ENCODE results near the gene CLEC4D.
A peak's percentile ranks its signal among the peaks of the same experiment; 100 is the strongest.

The CLEC4D gene

GRCh38 chr12:8547645-8548044 lies 34.3 kb downstream of the CLEC4D start:
- no peak for DNase-seq (ENCODE audit: low read depth)
- TF ChIP-seq, protein P1, sequence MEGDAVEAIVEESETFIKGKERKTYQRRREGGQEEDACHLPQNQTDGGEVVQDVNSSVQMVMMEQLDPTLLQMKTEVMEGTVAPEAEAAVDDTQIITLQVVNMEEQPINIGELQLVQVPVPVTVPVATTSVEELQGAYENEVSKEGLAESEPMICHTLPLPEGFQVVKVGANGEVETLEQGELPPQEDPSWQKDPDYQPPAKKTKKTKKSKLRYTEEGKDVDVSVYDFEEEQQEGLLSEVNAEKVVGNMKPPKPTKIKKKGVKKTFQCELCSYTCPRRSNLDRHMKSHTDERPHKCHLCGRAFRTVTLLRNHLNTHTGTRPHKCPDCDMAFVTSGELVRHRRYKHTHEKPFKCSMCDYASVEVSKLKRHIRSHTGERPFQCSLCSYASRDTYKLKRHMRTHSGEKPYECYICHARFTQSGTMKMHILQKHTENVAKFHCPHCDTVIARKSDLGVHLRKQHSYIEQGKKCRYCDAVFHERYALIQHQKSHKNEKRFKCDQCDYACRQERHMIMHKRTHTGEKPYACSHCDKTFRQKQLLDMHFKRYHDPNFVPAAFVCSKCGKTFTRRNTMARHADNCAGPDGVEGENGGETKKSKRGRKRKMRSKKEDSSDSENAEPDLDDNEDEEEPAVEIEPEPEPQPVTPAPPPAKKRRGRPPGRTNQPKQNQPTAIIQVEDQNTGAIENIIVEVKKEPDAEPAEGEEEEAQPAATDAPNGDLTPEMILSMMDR (IDR thresholded peaks at IDR 0.05; ENCODE audit: insufficient read depth, low read depth, low read length, missing control alignments): no peak
- no peak overlapping the region for H3K4me3 ChIP-seq (ENCODE audit: low read length)

DNA sequence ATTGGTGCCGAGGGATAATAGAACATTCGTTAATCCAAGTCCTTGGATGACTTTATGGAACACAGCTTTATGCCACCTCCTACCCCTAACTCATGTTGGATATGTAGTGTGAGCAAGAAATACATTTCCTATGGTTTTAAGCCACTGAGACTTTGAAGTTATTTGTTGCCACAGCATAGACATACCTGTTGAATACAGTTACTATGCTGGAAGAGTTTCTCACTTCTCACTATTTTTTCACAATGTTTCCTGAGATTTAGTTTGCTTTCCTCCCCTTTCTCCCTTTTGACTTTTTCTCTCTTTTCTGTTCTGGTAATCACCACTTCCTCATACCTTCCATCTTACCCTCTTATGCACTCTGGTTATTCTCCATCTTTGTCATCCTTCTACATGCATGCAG lies 34.9 kb downstream of the CLEC4D start:
- TF ChIP-seq, protein P1 (IDR thresholded peaks at IDR 0.05; ENCODE audit: insufficient read depth, low read depth, low read length, missing control alignments): no peak
- DNase-seq (ENCODE audit: low read depth): no peak
- H3K4me3 ChIP-seq (ENCODE audit: low read length): no peak overlapping the region

DNA sequence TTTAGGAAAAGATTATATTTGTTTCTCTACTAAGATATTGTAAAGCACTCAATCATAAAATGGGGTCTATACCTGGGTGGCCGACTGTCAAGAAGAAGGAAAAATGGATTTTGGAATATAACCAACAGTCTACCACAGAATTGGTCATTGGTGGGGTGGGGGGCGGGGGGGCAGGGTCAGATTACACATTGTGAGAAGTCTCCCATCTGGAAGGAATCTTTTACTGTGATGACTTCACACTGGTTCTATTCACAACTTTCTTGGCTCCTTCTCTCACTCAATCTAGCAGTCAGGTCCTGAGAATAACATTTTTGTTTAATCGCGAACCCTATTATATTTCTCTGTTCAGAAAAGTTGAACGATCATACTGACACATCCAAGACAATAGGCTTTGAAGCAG lies 36.1 kb downstream of the CLEC4D start:
- DNase-seq (ENCODE audit: low read depth): no peak
- H3K4me3 ChIP-seq (ENCODE audit: low read length): no peak overlapping the region
- TF ChIP-seq, protein P1 (IDR thresholded peaks at IDR 0.05; ENCODE audit: insufficient read depth, low read depth, low read length, missing control alignments): no peak

DNA sequence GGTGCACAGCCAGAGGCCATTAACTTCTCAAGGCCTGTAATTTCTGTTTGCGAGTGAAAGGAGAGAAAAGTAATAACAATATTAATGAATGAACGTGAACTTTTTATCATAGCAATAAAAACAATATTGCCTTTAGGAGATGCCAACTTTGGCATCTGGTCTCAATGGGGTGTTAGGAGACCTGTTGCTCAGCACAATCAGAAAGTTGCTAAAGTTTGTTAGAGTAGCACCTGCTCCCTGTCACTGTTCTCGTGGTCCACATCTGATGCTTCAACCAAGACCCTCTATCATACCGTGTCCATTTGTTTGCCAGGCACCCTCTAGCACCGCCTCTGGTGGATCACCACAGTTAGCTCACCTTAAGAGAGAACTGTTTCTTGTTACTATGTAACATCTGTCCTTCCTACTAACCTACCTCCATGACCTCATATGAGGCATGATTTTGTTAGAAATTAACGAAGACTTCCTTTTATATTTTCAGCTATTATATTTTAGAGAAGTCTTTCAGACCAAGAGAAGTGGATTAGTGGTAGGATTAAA lies 39.9 kb downstream of the CLEC4D start:
- TF ChIP-seq, protein P1 (IDR thresholded peaks at IDR 0.05; ENCODE audit: insufficient read depth, low read depth, low read length, missing control alignments): no peak
- no peak for DNase-seq (ENCODE audit: low read depth)
- no peak overlapping the region for H3K4me3 ChIP-seq (ENCODE audit: low read length)

DNA sequence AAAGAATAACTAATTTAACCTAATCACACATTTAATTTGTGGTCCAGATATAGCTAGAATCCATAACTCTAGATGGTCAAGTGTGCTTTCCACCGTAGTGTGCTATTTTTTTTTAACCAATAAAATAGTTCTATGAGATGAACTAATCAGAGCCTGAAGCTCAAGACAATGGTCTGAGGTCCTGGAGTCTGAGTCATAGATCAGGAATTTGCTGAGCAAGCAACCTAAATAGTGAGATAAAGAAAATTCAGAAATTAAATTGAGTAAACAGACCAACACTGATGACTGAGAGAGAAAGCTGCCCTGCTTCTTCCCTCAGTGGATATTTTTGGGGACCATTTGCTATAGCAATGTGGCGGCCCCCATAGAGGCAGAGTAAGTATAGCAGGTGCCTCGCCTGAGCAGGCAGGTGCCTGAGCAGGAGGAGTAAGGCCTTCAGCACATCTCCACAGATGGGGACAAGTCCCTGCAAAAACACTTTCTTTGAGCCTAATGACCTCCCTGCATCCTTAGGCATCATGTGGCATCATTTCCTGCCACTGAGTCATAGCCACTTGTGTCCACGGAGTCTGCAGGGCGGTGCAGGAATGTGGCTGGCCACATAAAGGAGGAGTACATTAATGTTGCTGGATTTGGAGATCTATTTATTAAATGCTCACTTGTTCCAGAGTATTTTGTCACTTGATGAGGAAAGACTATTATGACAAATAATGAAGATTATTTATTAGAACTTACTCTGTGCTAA lies 41.3 kb downstream of the CLEC4D start:
- H3K4me3 ChIP-seq (ENCODE audit: low read length): no peak overlapping the region
- peak; percentile 65 for DNase-seq (ENCODE audit: low read depth)
- TF ChIP-seq, protein P1 (IDR thresholded peaks at IDR 0.05; ENCODE audit: insufficient read depth, low read depth, low read length, missing control alignments): no peak

- TF ChIP-seq, protein P1 (IDR thresholded peaks at IDR 0.05; ENCODE audit: insufficient read depth, low read depth, low read length, missing control alignments): no peak
- DNase-seq (ENCODE audit: low read depth): peak; percentile 51
- no peak overlapping the region for H3K4me3 ChIP-seq (ENCODE audit: low read length)
Observed at GRCh38 chr12:8556531-8557097, 43.3 kb downstream of the CLEC4D start.

Measured in epithelial cell of esophagus (primary cell).